ENCODE results near the gene SRGAP1.

- TF ChIP-seq CTCF (IDR thresholded peaks at IDR 0.05) (no peak), POLR2A (IDR thresholded peaks at IDR 0.05) (no peak)
Measured at GRCh38 chr12:63937378-63938316, 93.1 kb downstream of the SRGAP1 start.

Data from right lobe of liver (tissue), 4 donors.